T-helper 2 cell treated with Interferon-gamma antibody and Interleukin-4, amounts not matched to agents 100 ng/mL and 5 ng/mL, for 36 hours (primary cell): ENCODE data around the gene SGMS1. TPM values are rescaled to one million over a fixed set of nuclear protein-coding genes. Genes with fewer than 3 reads are reported as not detected.

Experiments
- intact Hi-C: fragments of 100-400 bp; cut with micrococcal nuclease; formaldehyde crosslinking; loops from one replicate; pipeline ENCODE4 v1.15.1; 2023
- total RNA-seq: library from RNA; stranded (reverse); gene quantifications from 2 replicates; pipeline ENCODE4 v1.2.3, GENCODE V29; 2022

SGMS1 gene
- total RNA-seq, 1 donor from 2014 or later: 24.1 TPM

DNA sequence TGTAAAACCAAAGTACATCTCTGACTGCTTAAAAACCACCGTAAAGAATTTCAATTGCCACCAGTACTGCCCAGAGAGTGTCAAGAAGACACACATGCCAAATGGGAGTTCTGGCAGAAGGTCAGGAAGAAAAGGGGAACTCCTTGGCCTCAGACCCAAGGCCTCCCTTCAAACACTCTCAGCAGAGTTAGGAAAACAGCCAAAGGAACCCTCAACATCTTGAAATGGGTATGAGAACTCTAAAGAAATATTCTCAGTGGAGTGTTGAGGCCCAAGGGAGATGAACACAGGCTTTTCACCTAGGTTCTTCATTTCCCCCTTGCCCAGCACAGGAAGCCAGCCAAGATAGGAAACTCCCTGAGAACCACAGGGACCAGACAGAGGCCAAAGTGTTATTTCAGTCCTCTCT lies 276.4 kb downstream of the SGMS1 start:
- intact Hi-C loops: no loop called here

GRCh38 chr10:50346942-50347341 lies 276.8 kb downstream of the SGMS1 start:
- intact Hi-C loops: no loop called here

- intact Hi-C loops: no loop called here
Measured at GRCh38 chr10:50345545-50345944, 278.2 kb downstream of the SGMS1 start.

DNA sequence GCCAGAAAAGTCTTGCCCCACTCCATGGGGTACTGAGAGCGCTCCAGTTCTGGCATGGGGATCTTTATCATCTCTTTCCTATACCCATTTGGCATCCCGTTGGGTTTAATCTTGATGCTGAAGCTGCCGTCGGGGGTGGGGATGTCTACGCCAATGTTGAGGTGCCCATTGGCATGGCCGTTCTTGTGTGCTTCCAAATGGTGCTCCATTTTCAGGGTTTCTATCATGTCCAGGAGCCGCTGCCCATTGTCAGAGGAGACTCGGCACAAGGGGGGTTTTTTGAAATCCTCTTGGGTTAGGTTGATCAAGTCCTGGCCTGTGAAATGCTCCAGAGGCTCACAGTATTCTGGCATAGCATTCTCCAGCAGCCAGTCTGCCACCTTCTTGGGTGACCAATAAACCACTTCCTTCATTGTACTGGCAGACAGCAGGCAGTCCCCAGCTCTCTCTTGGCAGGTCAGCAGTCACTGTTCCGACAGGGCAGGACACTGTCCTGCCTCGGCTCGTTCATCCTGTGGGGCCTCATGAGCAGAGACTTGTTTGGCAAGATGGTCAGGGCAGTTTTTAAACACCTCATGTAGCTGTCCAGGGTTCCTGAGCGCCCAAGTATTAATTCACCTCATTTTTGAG lies 279.9 kb downstream of the SGMS1 start:
- intact Hi-C loops: no loop called here

- intact Hi-C loops: no loop called here
Measured at GRCh38 chr10:50341987-50342386, 281.8 kb downstream of the SGMS1 start.

GRCh38 chr10:50336140-50336539 lies 287.6 kb downstream of the SGMS1 start:
- intact Hi-C loops: no loop called here

- intact Hi-C loops: no loop called here
Measured at GRCh38 chr10:50335397-50335796, 288.4 kb downstream of the SGMS1 start.

DNA sequence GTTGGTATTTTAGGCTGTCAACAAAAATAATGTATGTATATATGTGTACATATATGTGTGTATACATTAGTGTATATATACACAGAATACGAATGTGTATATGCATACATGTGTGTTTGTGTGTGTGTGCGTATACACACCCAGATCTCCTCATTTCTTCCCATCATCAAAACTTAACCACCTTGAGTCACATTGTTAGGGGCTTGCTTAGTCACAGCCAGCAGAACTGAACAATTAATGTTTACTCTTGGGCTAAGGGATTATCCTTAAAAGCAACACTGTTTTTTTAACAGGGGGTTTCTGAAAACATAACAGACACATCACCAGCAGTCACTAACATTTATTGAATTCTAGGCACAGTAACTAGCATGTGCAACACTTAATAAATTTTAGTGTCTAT lies 289.5 kb downstream of the SGMS1 start:
- intact Hi-C loops: no loop called here

DNA sequence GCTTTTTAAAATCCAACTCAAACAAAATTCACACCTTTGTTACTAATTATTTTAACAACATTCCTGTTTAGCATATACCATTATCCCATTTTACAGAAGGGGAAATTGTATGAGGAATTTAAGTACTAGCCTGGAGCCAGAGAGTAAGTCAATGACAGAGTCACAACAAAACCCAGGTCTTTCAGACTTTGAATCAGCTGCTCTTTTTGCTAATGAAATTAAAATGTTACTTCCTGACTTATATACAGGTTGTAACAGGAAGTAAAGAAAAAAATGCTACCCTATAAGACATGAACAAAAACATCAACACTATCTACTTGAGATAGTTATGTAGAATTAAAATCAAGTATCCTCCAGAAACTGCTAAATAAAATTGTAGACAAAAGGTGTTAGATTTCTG lies 289.9 kb downstream of the SGMS1 start:
- intact Hi-C loops: no loop called here

GRCh38 chr10:50332108-50332842 lies 291.5 kb downstream of the SGMS1 start:
- intact Hi-C loops: no loop called here

GRCh38 chr10:50331486-50331885 lies 292.3 kb downstream of the SGMS1 start:
- intact Hi-C loops: no loop called here

DNA sequence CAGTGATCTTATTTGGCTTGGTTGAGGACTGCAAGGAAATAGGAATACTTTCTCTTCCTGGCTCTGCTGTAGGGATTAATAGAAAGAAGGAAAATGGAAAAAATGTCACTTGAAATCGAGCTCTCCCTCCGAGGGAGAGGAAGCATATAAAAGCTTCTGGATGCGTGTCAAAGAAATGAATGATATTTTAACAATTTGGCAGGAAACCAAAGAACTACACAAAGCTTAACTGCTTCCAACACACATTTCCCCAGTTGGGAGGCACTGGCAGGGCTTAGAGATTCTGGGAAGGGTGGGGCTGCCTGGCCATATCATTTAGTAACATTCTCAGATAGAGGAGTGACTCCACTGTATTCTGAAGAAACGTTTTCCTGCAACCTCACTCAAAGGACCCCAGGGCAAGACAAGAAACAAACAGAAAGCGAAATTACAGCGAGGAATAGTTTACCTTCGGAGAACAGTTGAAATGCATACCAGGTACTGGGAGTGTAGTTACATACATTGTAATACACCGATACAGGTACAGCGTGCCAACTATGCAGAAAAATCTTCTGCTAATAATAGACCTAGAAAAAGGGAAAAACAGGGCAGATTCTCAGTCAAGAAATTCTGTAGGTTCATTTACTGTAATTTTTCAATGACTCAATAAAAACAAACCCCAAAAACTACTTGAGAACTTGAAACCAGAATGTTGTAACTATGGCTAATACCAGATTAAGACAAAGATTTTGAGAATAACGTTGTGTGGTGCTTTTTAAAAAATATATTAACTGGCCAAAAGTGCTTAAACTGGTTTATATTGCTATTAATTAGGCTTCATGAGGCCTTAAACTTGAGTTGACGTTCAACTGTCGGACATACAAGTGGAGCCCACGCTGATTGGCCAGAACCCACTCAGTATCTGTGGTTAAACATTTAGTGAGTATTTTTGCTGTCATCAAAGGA lies 296.7 kb downstream of the SGMS1 start:
- intact Hi-C loops: loop anchor here (5.0 kb wide), 1 partner anchor 310 kb away; no protein-coding TSS in a partner anchor

DNA sequence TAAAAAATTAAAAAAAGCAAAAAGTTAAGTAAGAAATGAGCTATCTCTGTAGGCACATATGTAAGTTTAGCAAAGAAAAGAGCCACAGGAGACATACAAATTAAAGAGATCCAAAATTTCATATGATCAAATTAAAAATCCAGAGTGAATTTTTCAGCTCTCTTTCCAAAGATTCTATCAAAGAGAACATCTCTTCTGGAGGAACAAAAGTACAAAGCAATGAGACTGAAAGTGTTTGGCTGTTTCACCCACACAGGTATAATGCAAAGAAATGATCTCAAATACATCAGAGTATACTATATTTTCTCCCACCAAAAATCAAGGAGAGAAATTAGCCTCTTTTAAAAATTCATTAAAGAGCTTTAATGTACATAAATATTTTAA lies 297.6 kb downstream of the SGMS1 start:
- intact Hi-C loops: loop anchor here (5.0 kb wide), 1 partner anchor 311 kb away; no protein-coding TSS in a partner anchor

DNA sequence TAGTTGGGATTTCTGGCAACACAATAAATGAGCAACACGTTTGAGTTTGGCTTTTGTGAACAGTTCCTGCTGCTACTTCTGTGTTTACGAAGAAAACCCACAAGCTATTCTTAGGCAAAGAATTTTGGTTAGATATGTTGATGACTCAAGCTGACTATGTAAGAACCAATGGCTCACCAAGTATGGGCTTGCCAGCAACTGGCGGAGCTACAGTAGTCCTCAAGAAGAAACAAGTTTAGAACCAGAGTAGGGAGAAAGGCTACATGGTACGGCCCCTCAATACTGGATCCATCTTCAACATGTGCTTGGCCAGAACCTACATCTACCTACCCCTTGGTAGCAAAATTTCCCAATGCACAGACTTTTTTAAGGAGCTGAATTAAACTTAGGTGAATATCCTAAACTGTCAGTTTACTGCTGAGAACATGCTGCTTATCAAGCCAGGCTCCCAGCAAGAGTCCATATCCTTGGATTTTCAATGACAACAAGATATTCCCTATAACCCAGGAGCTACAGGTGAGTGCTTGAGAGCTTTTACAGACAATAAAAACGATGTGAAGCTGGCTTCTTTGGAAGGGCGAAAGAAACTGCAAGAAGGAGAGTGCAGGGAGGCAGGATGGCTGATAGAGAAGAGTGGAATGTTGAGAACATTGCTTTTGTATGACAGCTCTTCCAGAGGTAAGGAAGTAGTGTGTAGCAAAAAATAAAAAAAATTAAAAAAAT lies 298.1 kb downstream of the SGMS1 start:
- intact Hi-C loops: loop anchor here (2.0 to 5.0 kb wide), 2 partner anchors 95 to 312 kb away; no protein-coding TSS in a partner anchor

DNA sequence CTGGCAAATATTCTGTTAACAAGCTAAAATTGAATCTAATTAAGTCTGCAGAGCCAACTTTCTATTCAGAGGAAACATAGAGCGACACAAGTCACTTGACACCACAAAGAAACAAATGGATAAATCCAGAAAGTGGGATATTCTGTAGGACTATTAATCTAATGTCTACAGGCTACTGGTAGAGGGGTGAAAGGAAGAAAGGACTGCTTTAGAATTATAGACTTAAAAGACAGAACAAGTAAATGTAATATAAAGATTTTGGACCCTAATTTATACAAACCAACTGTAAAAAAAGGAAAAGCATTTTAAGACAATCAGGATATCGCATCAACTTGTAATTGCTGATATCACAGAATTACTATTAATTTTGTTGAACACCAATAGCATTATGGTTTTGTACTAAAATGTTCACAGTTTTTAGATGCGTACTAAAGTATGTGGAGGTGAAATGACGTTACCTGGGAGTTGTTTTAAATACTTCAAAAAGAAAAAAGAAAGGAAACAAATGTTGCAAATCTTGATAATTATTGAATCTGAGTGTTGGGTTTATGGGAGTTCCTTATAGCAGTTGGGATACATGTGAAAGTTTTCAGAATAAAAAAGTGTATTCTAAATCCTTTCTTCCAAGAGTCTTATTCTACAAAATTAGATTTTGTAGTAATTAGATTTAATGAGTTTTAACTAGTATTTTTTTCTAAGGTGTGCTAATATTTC lies 298.9 kb downstream of the SGMS1 start:
- intact Hi-C loops: loop anchor here (2.0 to 5.0 kb wide), 3 partner anchors 96 to 312 kb away; no protein-coding TSS in a partner anchor

- intact Hi-C loops: loop anchor here (2.0 to 5.0 kb wide), 2 partner anchors 97 to 183 kb away; no protein-coding TSS in a partner anchor
Measured at GRCh38 chr10:50324046-50324445, 299.7 kb downstream of the SGMS1 start.

GRCh38 chr10:50322077-50322476 lies 301.7 kb downstream of the SGMS1 start:
- intact Hi-C loops: loop anchor here (5.0 kb wide), 1 partner anchor 185 kb away; no protein-coding TSS in a partner anchor

GRCh38 chr10:50318129-50318528 lies 305.6 kb downstream of the SGMS1 start:
- intact Hi-C loops: no loop called here

DNA sequence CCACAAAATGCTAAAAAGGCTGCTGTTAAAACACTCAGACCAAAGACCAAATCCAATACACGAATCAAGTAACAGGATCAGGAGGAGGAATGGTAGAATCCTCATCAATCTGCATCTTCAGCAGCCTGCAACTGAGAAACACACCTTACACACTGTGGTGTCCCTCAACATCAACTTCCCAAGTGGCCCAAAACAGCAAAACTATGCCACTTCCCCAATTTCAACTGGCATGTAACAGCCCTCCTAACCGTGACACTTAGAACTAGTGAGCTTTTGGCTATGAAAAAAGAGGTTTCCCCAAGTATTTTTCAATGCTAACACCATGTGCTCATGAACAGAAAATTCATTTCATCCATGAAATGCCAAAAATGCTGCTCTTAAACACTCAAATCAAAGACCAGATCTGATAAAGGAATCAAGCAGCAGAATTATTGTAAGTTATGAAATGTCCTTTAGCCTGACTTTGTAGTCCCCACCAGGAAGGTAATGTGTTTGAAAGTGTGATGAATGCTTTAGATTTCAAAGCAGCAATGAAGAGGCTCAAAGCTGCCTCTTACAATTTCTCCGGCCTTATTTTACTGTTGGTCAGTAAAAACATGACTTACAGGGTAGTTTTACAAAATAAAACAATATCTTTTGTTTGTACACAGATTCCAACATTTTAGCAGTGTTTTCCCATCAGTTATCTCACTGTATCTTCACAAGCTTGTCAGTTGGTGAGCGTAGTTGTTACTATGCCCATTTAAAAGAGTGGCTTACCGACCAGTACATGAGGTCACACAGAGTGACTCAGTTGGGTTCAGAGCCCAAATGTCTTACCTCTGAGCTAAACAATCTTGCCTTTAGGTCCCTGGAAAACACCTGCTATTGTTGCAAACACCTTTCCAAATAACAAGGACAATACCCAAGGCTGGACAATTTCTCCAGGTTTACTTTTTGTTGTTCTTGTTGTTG lies 306.8 kb downstream of the SGMS1 start:
- intact Hi-C loops: no loop called here
